ENCODE measurements around the gene RHBDF2.

RHBDF2 gene

DNA sequence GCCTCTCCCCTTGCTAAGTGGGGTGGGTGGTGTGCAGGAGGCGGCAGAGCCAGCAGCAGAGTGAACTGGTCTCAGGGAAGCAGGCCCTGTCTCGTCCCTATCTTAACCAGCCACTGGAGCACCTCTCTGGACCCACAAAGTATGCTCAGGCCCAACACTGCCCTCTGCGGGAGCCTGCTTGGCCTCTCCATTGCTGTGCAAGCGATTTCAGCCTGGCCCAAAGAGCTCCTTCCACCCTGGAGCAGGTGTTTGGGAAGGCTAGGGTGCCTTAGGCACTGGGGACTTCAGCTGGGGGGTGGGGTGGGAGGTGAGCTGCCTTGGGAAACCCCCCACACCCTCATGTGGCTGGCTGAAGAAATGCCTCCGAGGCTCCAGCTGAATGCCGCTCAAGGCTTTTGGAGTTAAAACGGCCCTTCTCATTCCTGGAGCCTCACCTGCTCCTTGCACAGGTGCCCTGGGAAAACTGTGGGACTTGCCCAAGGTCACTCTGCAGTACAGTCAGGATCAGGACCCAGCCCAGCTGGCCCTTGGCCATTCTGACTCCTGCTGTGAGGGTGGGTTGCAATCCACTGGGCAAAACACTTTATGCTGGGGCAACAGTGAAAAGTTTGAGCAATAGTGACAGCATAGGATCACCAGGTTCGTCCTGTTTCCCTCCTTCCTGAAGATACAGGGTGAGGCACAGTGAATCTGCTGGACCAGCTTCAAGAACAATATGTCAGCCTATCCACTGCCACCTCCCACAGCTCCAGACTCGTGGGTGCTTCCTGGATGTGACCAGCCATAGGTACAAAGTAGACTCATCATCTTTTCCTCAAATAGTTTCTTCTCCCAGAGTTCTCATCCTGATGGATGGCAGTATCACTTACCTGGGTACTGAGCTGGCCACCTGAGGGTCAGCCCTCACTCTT is 42.4 kb downstream of the RHBDF2 start:
- Histone ChIP-seq H3K27me3 (ENCODE audit: control insufficient read depth, insufficient read depth, low read length) (peaks cover 2% of the 10 kb centered on the region), H3K36me3 (ENCODE audit: control insufficient read depth, insufficient read depth, low read length) (no peaks in the 10 kb centered on the region), H3K9me3 (ENCODE audit: control insufficient read depth, insufficient read depth, low read length) (no peaks in the 10 kb centered on the region), H3K9ac (ENCODE audit: low read depth, low read length) (peak overlapping the region; percentile 5), H3K4me1 (ENCODE audit: control insufficient read depth, insufficient read depth, low read length) (peaks cover 17% of the 10 kb centered on the region), H3K4me3 (ENCODE audit: low read depth, low read length) (no peak overlapping the region)

DNA sequence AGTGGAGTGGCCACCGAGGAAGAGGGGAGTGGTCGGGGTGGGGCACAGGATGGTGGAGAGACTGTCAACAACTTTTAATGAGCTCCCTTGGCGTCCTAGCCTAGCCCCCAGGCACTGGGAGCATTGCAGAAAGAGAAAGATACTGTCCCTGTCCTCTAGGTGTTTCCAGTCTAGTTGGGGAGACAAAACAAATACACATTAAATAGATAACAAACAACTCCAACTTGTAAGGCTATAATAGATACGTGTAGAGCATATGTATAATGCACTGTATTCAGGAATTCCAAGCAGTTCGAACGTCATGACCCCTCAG is 47.8 kb downstream of the RHBDF2 start:
- Histone ChIP-seq H3K9me3 (ENCODE audit: control insufficient read depth, insufficient read depth, low read length) (no peaks in the 10 kb centered on the region), H3K4me1 (ENCODE audit: control insufficient read depth, insufficient read depth, low read length) (peaks cover 10% of the 10 kb centered on the region), H3K27me3 (ENCODE audit: control insufficient read depth, insufficient read depth, low read length) (no peaks in the 10 kb centered on the region), H3K36me3 (ENCODE audit: control insufficient read depth, insufficient read depth, low read length) (no peaks in the 10 kb centered on the region), H3K4me3 (ENCODE audit: low read depth, low read length) (no peak overlapping the region), H3K9ac (ENCODE audit: low read depth, low read length) (no peak overlapping the region)

DNA sequence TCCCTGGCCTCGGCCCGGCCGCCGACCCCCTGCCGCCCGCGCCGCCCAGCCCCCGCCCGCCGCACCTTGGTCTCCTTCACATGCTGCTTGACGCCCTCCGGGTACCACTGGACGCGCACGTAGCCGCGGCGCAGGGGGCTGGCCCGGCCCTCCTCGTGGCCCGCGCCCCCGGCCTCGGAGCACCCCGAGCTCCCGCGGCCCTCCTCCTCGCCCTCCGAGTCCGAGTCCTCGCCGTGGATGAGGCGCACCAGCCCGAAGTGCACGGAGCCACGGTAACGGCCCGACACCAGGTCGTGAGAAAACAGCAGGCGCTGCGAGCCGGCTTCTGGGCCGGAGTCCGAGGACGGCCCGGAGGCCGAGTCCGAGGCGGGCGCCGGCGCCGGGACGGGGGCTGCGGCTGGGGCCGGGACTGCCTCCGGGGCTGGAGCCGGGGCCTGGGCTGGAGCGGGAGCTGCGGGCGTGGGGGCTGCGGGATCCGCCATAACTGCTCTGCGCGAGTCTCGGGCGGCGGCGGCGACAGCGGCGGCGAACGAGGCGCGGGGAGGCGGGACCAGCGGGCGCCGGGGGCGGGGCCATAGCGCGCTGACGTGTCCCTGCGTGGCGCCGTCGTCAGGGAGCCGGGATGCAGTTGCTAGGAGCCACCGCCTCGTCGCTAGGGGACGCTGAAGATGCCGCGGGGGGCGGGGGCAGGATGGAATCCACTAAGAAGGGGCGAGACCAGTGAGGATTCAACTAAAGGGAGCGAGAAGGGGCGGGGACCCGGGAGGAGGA is 48.4 kb downstream of the RHBDF2 start, which contains the start of gene UBE2O:
Gene UBE2O, minus strand, starts transcription at position 493 of the 771 bp plus-strand sequence. Its CDS starts 11 bp downstream, at position 482.
- H3K4me1 ChIP-seq (ENCODE audit: control insufficient read depth, insufficient read depth, low read length) = peaks cover 14% of the 10 kb centered on the region
- H3K9ac ChIP-seq (ENCODE audit: low read depth, low read length) = peak within 1 kb of the TSS; percentile 39
- peak within 1 kb of the TSS; percentile 91 for H3K4me3 ChIP-seq (ENCODE audit: low read depth, low read length)
- no peaks in the 10 kb centered on the region for H3K36me3 ChIP-seq (ENCODE audit: control insufficient read depth, insufficient read depth, low read length)
- H3K9me3 ChIP-seq (ENCODE audit: control insufficient read depth, insufficient read depth, low read length) = no peaks in the 10 kb centered on the region
- H3K27me3 ChIP-seq (ENCODE audit: control insufficient read depth, insufficient read depth, low read length) = no peaks in the 10 kb centered on the region

DNA sequence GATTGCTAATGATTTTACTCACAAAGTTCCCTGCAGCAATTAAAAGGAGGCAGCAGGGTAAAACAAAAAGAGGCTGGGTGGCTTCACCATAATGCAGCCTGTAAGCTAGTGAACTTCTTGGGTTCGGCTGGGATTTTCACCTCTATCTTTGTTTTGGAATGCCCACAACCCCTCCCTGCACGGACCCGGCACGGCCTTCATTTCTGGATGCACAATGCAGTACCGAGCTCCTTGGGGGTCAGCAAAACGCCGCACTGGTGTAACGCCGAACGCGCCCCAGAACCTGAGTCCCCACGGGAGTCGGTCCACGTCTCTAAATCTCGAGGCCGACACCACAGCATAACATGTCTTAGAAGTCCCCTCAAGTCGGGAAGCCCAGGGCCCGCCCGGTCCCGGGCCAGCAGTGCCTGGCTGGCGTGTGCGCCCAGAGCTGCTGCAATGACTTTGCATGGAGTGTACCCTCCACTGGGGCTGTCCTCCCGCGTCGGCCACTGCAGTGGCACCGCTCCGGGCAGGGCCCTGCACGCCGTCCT is 49.0 kb downstream of the RHBDF2 start:
- no peaks in the 10 kb centered on the region for H3K36me3 ChIP-seq (ENCODE audit: control insufficient read depth, insufficient read depth, low read length)
- H3K4me3 ChIP-seq (ENCODE audit: low read depth, low read length) = peak overlapping the region; percentile 91
- no peaks in the 10 kb centered on the region for H3K9me3 ChIP-seq (ENCODE audit: control insufficient read depth, insufficient read depth, low read length)
- peaks cover 20% of the 10 kb centered on the region for H3K4me1 ChIP-seq (ENCODE audit: control insufficient read depth, insufficient read depth, low read length)
- H3K27me3 ChIP-seq (ENCODE audit: control insufficient read depth, insufficient read depth, low read length) = no peaks in the 10 kb centered on the region
- H3K9ac ChIP-seq (ENCODE audit: low read depth, low read length) = peak overlapping the region; percentile 39

DNA sequence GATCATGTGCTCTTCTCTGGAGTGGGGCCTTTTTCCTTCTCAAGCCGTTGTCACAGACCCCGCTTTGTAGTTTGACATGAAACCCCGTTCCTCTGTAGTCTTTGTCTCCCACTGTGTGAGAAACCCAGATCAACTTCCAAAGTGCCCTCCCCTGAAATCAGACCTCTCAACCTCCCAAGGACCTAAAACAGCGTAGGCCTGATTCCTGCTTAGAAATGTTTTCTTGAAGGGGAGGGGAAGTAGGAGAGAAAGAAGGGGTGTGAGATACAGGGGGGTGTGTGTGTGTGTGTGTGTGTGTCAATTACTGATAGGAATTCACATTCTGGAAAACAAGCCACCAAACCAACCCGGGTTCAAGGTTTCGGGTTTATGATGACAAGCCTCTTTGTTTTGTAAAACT is 49.7 kb downstream of the RHBDF2 start:
- Histone ChIP-seq H3K27me3 (ENCODE audit: control insufficient read depth, insufficient read depth, low read length) (no peaks in the 10 kb centered on the region), H3K4me1 (ENCODE audit: control insufficient read depth, insufficient read depth, low read length) (peaks cover 27% of the 10 kb centered on the region), H3K36me3 (ENCODE audit: control insufficient read depth, insufficient read depth, low read length) (no peaks in the 10 kb centered on the region), H3K9ac (ENCODE audit: low read depth, low read length) (no peak overlapping the region), H3K4me3 (ENCODE audit: low read depth, low read length) (peak overlapping the region; percentile 91), H3K9me3 (ENCODE audit: control insufficient read depth, insufficient read depth, low read length) (no peaks in the 10 kb centered on the region)

DNA sequence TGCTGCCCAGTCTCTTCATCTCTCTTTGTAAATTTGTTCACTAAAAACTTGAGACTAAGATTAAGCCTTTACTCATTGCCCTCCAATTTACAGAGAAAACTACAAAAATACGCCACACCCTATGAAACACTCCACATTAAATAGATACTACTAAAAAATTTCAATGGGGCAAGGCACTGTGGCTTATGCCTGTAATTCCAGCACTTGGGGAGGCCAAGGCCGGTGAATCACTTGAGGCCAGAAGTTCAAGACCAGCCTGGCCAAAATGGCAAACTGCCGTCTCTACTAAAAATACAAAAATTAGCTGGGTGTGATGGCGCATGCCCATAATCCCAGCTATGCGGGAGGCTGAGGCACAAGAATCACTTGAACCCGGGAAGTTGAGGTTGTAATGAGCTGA is 52.1 kb downstream of the RHBDF2 start:
- H3K9me3 ChIP-seq (ENCODE audit: control insufficient read depth, insufficient read depth, low read length) = no peaks in the 10 kb centered on the region
- H3K4me1 ChIP-seq (ENCODE audit: control insufficient read depth, insufficient read depth, low read length) = peaks cover 46% of the 10 kb centered on the region
- H3K27me3 ChIP-seq (ENCODE audit: control insufficient read depth, insufficient read depth, low read length) = no peaks in the 10 kb centered on the region
- no peaks in the 10 kb centered on the region for H3K36me3 ChIP-seq (ENCODE audit: control insufficient read depth, insufficient read depth, low read length)
- H3K4me3 ChIP-seq (ENCODE audit: low read depth, low read length) = no peak overlapping the region
- H3K9ac ChIP-seq (ENCODE audit: low read depth, low read length) = no peak overlapping the region

DNA sequence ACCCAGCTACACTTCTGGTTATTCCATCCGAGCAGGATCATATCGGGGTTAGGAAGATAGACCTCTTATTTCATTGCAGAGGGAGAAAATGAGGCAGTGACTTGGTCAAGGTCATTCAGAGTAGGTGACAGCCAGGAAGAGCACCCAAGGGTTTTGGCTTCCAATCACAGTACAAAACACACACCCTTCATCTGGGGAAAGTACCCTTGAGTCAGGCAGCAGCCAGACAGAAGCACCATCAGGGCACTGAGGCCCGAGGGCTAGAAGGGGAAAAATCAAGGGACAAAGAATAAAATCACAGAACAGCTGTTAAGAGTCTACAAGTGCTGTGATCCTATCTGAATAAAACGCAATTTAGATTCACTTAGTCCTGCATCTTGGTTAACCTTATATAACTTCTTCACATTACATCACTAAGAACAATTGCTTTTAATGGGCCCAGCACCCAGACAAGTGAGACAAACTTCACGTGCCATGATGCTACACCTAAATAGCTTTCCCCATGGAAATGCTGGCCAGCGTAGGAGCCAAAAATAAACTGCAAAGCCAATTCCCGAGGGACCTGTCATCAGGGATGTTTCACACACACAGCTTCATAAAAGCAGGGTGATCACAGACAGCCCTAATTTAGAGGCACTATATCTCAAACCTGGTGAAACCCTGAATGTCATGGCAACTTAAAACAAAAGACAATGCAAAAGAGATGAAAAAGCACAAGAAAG is 53.1 kb downstream of the RHBDF2 start:
- Histone ChIP-seq H3K9me3 (ENCODE audit: control insufficient read depth, insufficient read depth, low read length) (no peaks in the 10 kb centered on the region), H3K36me3 (ENCODE audit: control insufficient read depth, insufficient read depth, low read length) (no peaks in the 10 kb centered on the region), H3K27me3 (ENCODE audit: control insufficient read depth, insufficient read depth, low read length) (no peaks in the 10 kb centered on the region), H3K9ac (ENCODE audit: low read depth, low read length) (no peak overlapping the region), H3K4me3 (ENCODE audit: low read depth, low read length) (no peak overlapping the region), H3K4me1 (ENCODE audit: control insufficient read depth, insufficient read depth, low read length) (peaks cover 48% of the 10 kb centered on the region)

DNA sequence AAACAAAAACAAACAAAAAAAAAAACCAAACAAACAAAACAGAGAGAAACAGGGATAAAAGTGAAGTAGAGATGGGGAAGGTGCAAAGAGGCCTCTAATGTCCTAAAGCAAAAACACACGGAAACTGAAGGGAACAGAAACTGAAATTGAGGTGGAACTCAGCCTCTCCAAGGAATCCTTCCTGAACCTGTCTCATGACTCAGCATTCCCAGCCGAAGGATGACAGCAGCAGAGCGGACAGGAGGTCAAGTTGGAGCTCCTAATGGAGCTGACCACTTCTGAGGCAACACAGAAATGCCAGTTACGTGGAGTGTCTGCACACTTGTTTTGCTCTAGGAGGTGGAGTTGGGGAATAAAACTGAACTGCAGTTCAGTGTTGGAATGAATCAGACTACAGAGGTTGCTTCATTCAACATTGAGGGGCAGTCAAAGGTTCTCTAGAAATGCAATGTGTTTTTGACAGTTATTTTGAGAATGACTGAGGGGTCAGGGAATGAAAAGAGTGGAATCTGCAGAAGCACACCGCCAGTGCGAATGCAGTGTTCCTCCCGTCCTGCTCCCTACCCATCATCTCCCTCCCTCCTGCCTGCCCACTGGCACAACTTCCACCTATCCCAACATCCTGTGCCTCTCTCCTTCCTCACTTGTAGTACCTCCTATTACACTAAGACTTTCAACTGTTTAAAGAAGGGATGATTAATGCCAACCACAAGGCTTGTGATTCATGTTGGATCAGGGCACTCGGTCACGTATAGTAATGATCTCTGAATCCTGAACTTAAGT is 54.6 kb downstream of the RHBDF2 start:
- peak overlapping the region; percentile 5 for H3K4me3 ChIP-seq (ENCODE audit: low read depth, low read length)
- H3K27me3 ChIP-seq (ENCODE audit: control insufficient read depth, insufficient read depth, low read length) = no peaks in the 10 kb centered on the region
- no peaks in the 10 kb centered on the region for H3K36me3 ChIP-seq (ENCODE audit: control insufficient read depth, insufficient read depth, low read length)
- H3K9me3 ChIP-seq (ENCODE audit: control insufficient read depth, insufficient read depth, low read length) = no peaks in the 10 kb centered on the region
- no peak overlapping the region for H3K9ac ChIP-seq (ENCODE audit: low read depth, low read length)
- peaks cover 57% of the 10 kb centered on the region for H3K4me1 ChIP-seq (ENCODE audit: control insufficient read depth, insufficient read depth, low read length)

DNA sequence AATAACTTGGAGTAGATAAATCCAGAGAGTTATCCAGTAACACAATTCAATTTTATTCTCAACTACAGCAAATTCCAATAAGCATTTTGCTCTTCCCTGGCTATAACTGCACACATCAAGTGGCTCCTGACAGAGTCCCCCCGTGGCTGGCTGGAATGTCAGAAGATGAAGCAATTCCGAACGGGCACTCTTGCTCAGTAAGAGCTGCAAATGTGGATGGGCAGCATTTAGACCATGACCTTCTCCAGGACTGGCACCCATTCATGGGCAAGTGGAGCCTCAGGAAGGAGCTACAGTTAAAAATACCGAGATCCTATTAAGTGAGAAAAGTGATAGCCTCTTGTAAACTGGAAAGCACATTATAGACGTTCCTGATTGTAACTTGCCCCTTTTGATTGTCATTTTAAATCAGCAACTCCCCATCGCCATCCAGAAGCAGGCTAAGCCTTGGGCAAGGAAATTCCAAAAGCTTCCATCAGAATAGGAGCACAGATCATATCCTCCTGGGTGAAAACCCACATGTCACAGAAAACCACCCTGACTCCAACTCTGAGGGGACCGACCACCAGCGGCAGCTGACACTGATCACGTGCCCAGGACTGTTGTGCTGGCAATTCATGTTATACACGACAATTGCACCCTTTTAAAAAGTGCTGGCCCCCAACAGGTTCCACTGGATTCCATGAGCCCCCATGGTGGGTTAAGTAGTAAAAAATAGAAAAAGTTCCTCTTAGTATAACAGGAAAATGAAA is 55.4 kb downstream of the RHBDF2 start:
- no peak overlapping the region for H3K9ac ChIP-seq (ENCODE audit: low read depth, low read length)
- no peak overlapping the region for H3K4me3 ChIP-seq (ENCODE audit: low read depth, low read length)
- no peaks in the 10 kb centered on the region for H3K27me3 ChIP-seq (ENCODE audit: control insufficient read depth, insufficient read depth, low read length)
- H3K36me3 ChIP-seq (ENCODE audit: control insufficient read depth, insufficient read depth, low read length) = no peaks in the 10 kb centered on the region
- no peaks in the 10 kb centered on the region for H3K9me3 ChIP-seq (ENCODE audit: control insufficient read depth, insufficient read depth, low read length)
- H3K4me1 ChIP-seq (ENCODE audit: control insufficient read depth, insufficient read depth, low read length) = peaks cover 59% of the 10 kb centered on the region

DNA sequence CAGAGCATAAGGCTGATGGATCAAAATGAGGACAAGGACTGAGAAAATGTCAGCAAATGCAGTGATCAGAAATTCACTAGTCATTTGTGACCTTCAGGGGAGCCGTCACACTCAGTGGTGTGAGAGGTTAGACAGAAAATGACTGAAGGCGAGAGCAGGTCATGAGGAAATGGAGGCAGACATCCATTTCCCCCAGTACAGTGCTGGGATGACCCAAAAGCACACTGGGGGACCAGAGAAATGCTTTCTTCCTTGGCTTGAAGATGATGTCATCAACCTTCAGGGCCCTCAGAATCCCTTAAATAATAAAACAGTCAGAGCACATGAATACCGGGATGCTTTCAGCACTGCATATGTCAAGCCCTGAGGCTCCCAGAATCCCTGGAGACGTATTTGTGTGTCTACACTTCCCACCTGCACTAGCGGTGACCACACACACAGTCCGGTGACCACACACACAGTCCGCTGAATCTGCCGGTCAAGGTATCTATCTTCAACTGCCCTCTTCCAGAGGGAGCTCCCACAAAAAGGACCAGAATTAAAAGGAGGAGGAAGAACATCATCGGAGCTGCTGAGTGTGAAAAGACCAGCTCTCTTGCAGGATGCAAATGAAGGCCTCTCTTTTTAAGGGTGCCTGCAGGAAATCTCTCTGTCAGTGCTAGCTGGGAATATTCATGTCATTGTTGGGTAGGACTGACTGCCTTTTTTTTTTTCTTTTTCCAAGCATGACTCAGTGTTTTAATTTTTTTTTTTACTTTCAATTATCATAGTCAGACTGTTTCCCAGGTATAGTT is 56.5 kb downstream of the RHBDF2 start:
- H3K9ac ChIP-seq (ENCODE audit: low read depth, low read length) = no peak overlapping the region
- H3K9me3 ChIP-seq (ENCODE audit: control insufficient read depth, insufficient read depth, low read length) = no peaks in the 10 kb centered on the region
- H3K27me3 ChIP-seq (ENCODE audit: control insufficient read depth, insufficient read depth, low read length) = no peaks in the 10 kb centered on the region
- H3K36me3 ChIP-seq (ENCODE audit: control insufficient read depth, insufficient read depth, low read length) = no peaks in the 10 kb centered on the region
- peaks cover 63% of the 10 kb centered on the region for H3K4me1 ChIP-seq (ENCODE audit: control insufficient read depth, insufficient read depth, low read length)
- H3K4me3 ChIP-seq (ENCODE audit: low read depth, low read length) = peak overlapping the region; percentile 1
